ENCODE results near the gene FER.

Gene FER

GRCh38 chr5:108946008-108946407 lies 198.3 kb downstream of the FER start:
- no peaks in the 10 kb centered on the region for H4K20me1 ChIP-seq (ENCODE audit: insufficient read depth, low read length)
- no peak overlapping the region for H3K27ac ChIP-seq (ENCODE audit: low read length)
- no peak overlapping the region for H3K4me3 ChIP-seq (ENCODE audit: low read depth in 1 of 2, low read length in 2 of 2)
- no peak overlapping the region for H3K9ac ChIP-seq (ENCODE audit: low read depth, low read length)
- H2AFZ ChIP-seq (ENCODE audit: low read depth, low read length), result no peak overlapping the region
- H3K9me3 ChIP-seq (ENCODE audit: insufficient read depth, low read length, severe bottlenecking), result no peaks in the 10 kb centered on the region
- peaks cover 3% of the 10 kb centered on the region; the same call in 1 of the 2 replicates for H3K36me3 ChIP-seq (ENCODE audit: insufficient read depth, low read length)
- no peak overlapping the region for H3K4me2 ChIP-seq (ENCODE audit: insufficient read depth, low read length)
- no peaks in the 10 kb centered on the region for H3K79me2 ChIP-seq (ENCODE audit: insufficient read depth, low read length)
- DNase-seq (no peak), ATAC-seq (ENCODE audit: insufficient read depth, low read depth) (no peak)
- TF ChIP-seq EZH2 (IDR thresholded peaks at IDR 0.05; ENCODE audit: borderline replicate concordance, low read depth, low read length, severe bottlenecking) (no peak), CTCF (IDR thresholded peaks at IDR 0.05; ENCODE audit: borderline replicate concordance, extremely low read depth, low read length, poor library complexity, severe bottlenecking) (no peak)
- H3K4me1 ChIP-seq (ENCODE audit: insufficient read depth, low read length), result no peaks in the 10 kb centered on the region
- H3K27me3 ChIP-seq (ENCODE audit: insufficient read depth, low read length, poor library complexity), result no peaks in the 10 kb centered on the region

GRCh38 chr5:108947164-108947563 lies 199.5 kb downstream of the FER start:
- no peak for ATAC-seq (ENCODE audit: insufficient read depth, low read depth)
- Histone ChIP-seq H3K9me3 (ENCODE audit: insufficient read depth, low read length, severe bottlenecking) (no peaks in the 10 kb centered on the region), H3K36me3 (ENCODE audit: insufficient read depth, low read length) (peaks cover 3% of the 10 kb centered on the region; the same call in 1 of the 2 replicates), H3K79me2 (ENCODE audit: insufficient read depth, low read length) (no peaks in the 10 kb centered on the region), H2AFZ (ENCODE audit: low read depth, low read length) (no peak overlapping the region), H3K27me3 (ENCODE audit: insufficient read depth, low read length, poor library complexity) (no peaks in the 10 kb centered on the region), H3K4me1 (ENCODE audit: insufficient read depth, low read length) (no peaks in the 10 kb centered on the region), H3K9ac (ENCODE audit: low read depth, low read length) (no peak overlapping the region), H3K4me2 (ENCODE audit: insufficient read depth, low read length) (no peak overlapping the region), H3K27ac (ENCODE audit: low read length) (no peak overlapping the region), H4K20me1 (ENCODE audit: insufficient read depth, low read length) (no peaks in the 10 kb centered on the region), H3K4me3 (ENCODE audit: low read depth in 1 of 2, low read length in 2 of 2) (no peak overlapping the region)
- no peak for DNase-seq
- no peak for TF ChIP-seq EZH2 (IDR thresholded peaks at IDR 0.05; ENCODE audit: borderline replicate concordance, low read depth, low read length, severe bottlenecking)
- TF ChIP-seq CTCF (IDR thresholded peaks at IDR 0.05; ENCODE audit: borderline replicate concordance, extremely low read depth, low read length, poor library complexity, severe bottlenecking), result no peak

- Histone ChIP-seq H3K9me3 (ENCODE audit: insufficient read depth, low read length, severe bottlenecking) (no peaks in the 10 kb centered on the region), H3K4me3 (ENCODE audit: low read depth in 1 of 2, low read length in 2 of 2) (no peak overlapping the region), H3K79me2 (ENCODE audit: insufficient read depth, low read length) (no peaks in the 10 kb centered on the region), H3K4me2 (ENCODE audit: insufficient read depth, low read length) (no peak overlapping the region), H3K27ac (ENCODE audit: low read length) (no peak overlapping the region), H3K9ac (ENCODE audit: low read depth, low read length) (no peak overlapping the region), H2AFZ (ENCODE audit: low read depth, low read length) (no peak overlapping the region), H3K4me1 (ENCODE audit: insufficient read depth, low read length) (no peaks in the 10 kb centered on the region), H3K27me3 (ENCODE audit: insufficient read depth, low read length, poor library complexity) (no peaks in the 10 kb centered on the region), H3K36me3 (ENCODE audit: insufficient read depth, low read length) (peaks cover 3% of the 10 kb centered on the region; the same call in 1 of the 2 replicates), H4K20me1 (ENCODE audit: insufficient read depth, low read length) (no peaks in the 10 kb centered on the region)
- TF ChIP-seq CTCF (IDR thresholded peaks at IDR 0.05; ENCODE audit: borderline replicate concordance, extremely low read depth, low read length, poor library complexity, severe bottlenecking) (no peak), EZH2 (IDR thresholded peaks at IDR 0.05; ENCODE audit: borderline replicate concordance, low read depth, low read length, severe bottlenecking) (no peak)
- ATAC-seq (ENCODE audit: insufficient read depth, low read depth), result no peak
- no peak for DNase-seq
These were observed 202.6 kb downstream of the FER start for GRCh38 chr5:108950276-108950675.

GRCh38 chr5:108953940-108954339 lies 206.2 kb downstream of the FER start:
- H3K27me3 ChIP-seq (ENCODE audit: insufficient read depth, low read length, poor library complexity), result no peaks in the 10 kb centered on the region
- DNase-seq (no peak), ATAC-seq (ENCODE audit: insufficient read depth, low read depth) (no peak)
- no peak overlapping the region for H3K27ac ChIP-seq (ENCODE audit: low read length)
- H3K4me2 ChIP-seq (ENCODE audit: insufficient read depth, low read length), result no peak overlapping the region
- no peak for TF ChIP-seq CTCF (IDR thresholded peaks at IDR 0.05; ENCODE audit: borderline replicate concordance, extremely low read depth, low read length, poor library complexity, severe bottlenecking)
- TF ChIP-seq EZH2 (IDR thresholded peaks at IDR 0.05; ENCODE audit: borderline replicate concordance, low read depth, low read length, severe bottlenecking), result no peak
- no peaks in the 10 kb centered on the region for H3K36me3 ChIP-seq (ENCODE audit: insufficient read depth, low read length)
- H3K9ac ChIP-seq (ENCODE audit: low read depth, low read length), result no peak overlapping the region
- H3K9me3 ChIP-seq (ENCODE audit: insufficient read depth, low read length, severe bottlenecking), result no peaks in the 10 kb centered on the region
- H3K79me2 ChIP-seq (ENCODE audit: insufficient read depth, low read length), result no peaks in the 10 kb centered on the region
- H2AFZ ChIP-seq (ENCODE audit: low read depth, low read length), result no peak overlapping the region
- H4K20me1 ChIP-seq (ENCODE audit: insufficient read depth, low read length), result no peaks in the 10 kb centered on the region
- H3K4me3 ChIP-seq (ENCODE audit: low read depth in 1 of 2, low read length in 2 of 2), result no peak overlapping the region
- no peaks in the 10 kb centered on the region for H3K4me1 ChIP-seq (ENCODE audit: insufficient read depth, low read length)

Measured in DND-41 (cell line).